ENCODE results near the gene CNN1.

DNA sequence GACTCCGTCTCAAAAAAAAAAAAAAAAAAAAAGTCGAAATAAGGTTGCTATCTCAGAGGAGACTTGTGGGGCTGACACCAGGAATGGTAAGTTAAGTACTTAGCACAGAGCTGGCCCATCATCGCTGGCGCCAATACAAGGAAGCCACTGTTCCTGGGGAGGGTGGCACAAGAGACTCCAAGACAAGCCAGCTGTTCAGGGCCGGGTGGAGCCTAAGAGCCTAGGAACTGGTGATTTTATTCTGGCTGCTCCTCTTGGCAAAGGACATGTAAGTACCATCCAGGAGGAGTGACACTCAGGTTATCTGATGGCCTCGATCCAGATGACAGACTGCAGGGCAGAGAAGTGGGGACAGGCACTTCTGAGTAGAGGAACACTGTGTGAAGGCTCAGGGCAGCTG, 16.6 kb downstream of the CNN1 start:
- TF ChIP-seq ZNF224 (CRISPR knock-in tag; IDR thresholded peaks at IDR 0.05) (no peak), ZNF143 (CRISPR knock-in tag; IDR thresholded peaks at IDR 0.05) (no peak), RAD21 (CRISPR knock-in tag; conservative IDR thresholded peaks at IDR 0.05 in 1 of 2, IDR thresholded peaks at IDR 0.05 in 1 of 2) (no peak), ZNF124 (CRISPR knock-in tag; IDR thresholded peaks at IDR 0.05) (no peak), ZNF668 (CRISPR knock-in tag; IDR thresholded peaks at IDR 0.05) (no peak)
- TF ChIP-seq, protein P1, sequence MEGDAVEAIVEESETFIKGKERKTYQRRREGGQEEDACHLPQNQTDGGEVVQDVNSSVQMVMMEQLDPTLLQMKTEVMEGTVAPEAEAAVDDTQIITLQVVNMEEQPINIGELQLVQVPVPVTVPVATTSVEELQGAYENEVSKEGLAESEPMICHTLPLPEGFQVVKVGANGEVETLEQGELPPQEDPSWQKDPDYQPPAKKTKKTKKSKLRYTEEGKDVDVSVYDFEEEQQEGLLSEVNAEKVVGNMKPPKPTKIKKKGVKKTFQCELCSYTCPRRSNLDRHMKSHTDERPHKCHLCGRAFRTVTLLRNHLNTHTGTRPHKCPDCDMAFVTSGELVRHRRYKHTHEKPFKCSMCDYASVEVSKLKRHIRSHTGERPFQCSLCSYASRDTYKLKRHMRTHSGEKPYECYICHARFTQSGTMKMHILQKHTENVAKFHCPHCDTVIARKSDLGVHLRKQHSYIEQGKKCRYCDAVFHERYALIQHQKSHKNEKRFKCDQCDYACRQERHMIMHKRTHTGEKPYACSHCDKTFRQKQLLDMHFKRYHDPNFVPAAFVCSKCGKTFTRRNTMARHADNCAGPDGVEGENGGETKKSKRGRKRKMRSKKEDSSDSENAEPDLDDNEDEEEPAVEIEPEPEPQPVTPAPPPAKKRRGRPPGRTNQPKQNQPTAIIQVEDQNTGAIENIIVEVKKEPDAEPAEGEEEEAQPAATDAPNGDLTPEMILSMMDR (IDR thresholded peaks at IDR 0.05 in 2 of 3, conservative IDR thresholded peaks at IDR 0.05 in 1 of 3; ENCODE audit: insufficient read depth in 2 of 3, low read depth in 1 of 3, low read length in 3 of 3) = no peak
- TF ChIP-seq, protein P2, sequence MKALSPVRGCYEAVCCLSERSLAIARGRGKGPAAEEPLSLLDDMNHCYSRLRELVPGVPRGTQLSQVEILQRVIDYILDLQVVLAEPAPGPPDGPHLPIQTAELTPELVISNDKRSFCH (CRISPR knock-in tag; IDR thresholded peaks at IDR 0.05) = no peak
- TF ChIP-seq, protein P2 (tag; IDR thresholded peaks at IDR 0.05) = no peak
